SIG-M5 treated with dmso at 0.1 percent for 504 hours (cell line): Measurements from ENCODE around the gene ETNK2.

Source experiments
- DNase-seq: peaks from one replicate; lab custom pipeline; 2025; ENCODE audit not compliant: unreplicated experiment; lab: John Stamatoyannopoulos, UW

Gene ETNK2

GRCh38 chr1:204178487-204179281 is 26.8 kb upstream of the ETNK2 start:
- DNase-seq = no peak

DNA sequence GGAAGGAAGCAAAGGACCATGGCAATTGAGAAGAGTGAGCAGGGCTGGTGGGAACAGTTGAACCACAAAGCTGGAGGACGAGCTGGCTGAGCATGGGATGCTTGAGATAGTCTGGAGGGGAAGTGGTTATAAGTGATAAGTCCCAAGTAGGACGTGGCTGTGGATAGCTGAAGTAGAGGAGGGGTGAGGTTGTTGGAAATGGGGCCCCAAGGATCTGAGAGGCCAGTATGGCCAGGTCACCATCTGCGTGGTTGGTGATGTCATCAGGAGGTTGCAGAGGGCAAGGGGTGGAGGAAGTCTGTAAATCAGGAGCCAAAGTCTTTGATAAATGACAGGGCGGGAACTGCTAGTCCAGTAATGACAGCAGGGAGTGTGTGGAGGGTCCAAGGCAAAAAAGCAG is 25.3 kb upstream of the ETNK2 start:
- DNase-seq = no peak

DNA sequence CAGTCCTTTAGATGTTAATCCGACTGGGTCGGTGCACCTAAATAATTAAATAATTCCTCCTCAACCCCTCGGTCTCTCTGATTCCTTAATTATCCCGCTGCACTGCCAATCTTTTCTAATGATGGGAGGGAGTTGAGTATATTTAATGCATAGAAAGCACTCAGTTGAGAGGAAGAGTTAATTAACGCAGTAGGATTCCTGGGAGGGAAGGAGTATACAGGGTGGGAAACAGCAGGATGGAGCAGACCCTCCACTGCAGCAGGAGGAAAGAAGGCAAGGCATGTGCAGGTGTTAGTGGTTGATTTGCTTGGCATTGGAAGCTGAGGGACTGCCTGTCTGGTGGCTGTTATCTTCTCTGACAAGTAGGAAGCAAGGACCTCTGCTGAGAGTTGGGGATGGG is 24.2 kb upstream of the ETNK2 start:
- no peak for DNase-seq

DNA sequence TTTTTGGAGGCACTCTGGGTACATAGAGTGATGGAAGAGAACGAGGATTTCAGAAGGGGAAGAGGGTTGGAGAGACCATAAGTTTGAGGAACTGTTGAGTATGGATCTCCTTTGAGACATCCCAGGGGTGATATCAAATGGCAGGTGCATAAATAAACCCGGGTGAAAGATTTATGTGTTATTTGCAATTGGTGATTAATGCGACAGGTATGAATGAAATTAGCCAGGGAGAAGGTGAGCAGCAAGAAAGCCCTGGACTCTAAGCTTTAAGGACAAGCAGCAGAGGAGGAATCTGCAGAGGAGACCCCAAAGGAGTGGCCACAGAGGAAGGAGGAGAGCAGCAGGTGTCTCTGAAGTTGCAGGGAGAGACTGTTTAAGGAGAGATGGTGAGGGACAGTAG is 23.1 kb upstream of the ETNK2 start:
- no peak for DNase-seq

- no peak for DNase-seq
These were observed 20.7 kb upstream of the ETNK2 start for GRCh38 chr1:204172404-204173029.

- DNase-seq = peak; percentile 78
These were observed 19.9 kb upstream of the ETNK2 start for GRCh38 chr1:204171751-204172178.

- no peak for DNase-seq
These were observed 18.8 kb upstream of the ETNK2 start for GRCh38 chr1:204170494-204171155.

GRCh38 chr1:204169858-204170257 is 18.0 kb upstream of the ETNK2 start:
- no peak for DNase-seq

DNA sequence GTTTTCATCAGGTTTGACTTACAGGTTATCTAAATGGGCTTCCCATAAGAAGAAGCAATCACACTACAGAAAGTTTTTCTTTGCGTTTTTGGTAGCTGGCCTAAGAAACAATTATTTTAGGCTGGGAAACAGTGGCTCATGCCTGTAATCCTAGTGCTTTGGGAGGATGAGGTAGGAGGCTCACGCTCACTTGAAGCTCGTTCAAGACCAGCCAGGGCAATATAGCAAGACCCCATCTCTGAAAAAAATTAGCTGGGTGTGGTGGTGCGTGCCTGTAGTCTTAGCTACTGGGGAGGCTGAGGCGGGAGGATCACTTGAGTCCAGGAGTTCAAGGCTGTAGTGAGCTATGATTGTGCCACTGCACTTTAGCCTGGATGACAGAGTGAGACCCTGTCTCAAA is 15.9 kb upstream of the ETNK2 start:
- DNase-seq = no peak

DNA sequence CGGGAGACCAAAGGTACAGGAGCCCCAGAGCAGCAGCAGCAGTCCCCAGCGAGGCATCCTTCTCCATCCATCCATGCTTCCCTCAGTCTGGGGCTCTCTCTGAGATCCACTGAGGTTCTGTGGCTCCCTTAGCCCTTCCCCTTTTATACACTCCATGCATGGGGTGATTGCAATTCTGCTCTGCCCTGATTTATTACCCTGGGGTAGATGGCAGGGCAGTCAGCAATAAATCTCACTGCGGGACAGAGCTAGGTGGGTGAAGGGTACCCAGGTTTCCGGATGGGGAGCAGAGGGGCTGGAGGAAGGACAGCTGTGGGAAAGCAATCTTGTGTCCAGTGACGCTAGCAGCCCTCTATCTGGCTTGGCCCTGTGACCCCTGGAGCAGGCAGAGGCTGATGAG is 14.4 kb upstream of the ETNK2 start, which contains the start of gene REN:
REN (minus strand) TSS at position 119 of the 400 bp plus-strand sequence; CDS start at position 75, 44 bp downstream.
- DNase-seq = no peak

- peak; percentile 78 for DNase-seq
These were observed 10.7 kb upstream of the ETNK2 start for GRCh38 chr1:204162494-204163074.

DNA sequence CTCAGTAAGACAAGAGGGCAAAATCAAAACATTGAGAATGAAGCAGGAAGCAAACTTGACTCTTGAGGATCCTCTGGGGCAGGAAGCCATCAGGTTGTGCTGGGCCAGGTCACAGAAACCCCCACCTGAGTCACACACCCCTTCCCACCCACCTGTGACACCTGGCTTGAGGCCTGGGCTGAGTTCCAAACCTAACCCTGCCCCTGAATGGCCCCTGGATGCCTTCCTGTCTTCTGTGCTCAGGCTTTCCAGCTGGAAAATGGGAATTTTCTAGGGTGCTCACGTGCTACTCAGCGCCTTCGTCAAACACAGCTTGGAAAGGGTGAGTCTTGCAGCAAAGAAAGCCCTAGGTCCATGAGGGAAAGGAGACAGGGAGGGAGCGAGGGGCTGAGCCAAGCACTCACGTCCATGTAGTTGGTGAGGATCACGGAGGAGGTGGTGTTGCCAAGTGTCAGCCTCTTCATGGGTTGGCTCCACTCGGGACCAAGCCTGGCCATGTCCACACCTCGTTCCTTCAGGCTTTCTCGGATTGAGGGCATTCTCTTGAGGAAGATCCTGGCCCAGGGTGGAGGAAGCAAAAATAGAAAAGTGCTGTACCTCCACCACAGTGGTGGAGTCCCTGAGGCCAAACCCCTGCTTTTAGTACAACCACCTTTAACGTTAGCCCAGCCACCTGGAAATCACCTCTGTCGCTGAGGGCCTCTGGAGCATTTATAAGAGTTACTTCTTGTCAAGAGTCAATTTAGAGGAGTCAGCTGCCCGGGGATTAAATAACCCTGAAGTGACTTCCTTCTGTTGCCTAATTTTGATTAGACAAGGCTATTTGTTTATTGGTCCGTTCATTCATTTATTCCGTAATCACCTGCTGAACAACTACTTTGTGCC is 10.0 kb upstream of the ETNK2 start:
- DNase-seq = no peak

- DNase-seq = no peak
These were observed 6.1 kb upstream of the ETNK2 start for GRCh38 chr1:204157962-204158361.

GRCh38 chr1:204155881-204156280 is 4.0 kb upstream of the ETNK2 start:
- DNase-seq = no peak

DNA sequence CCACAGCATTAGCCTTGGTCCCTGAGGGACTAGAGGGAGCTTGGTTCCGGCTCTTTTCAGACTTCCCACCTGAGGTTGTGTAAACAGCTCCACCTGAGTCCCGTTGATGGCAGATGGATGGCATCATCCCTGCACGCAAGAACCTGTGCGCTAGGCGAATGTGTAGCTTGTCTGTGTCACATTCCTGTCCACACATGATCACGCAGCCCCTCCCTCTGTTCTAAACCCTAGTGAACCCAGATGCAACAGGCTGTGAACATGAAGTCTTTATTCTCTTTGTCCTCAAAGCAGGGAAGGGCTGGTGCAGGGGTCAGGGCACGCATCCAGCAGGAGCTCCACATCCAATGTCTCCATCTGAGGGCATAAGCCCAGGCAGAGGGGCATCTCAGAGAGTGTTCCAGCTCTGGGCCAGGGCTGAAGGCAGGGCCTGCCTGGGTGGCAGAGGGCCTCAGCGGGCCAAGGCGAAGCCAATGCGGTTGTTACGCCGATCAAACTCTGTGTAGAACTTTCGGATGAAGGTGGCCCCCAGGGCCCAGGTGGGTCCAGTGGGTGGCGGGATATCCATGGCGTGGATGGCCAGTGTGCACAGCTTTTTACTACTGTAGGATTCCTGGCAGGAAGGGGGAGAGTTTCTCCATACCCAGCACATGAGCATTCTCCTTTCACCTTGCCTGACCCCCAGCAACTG is 2.9 kb upstream of the ETNK2 start:
- no peak for DNase-seq

- DNase-seq = no peak
These were observed 1.8 kb upstream of the ETNK2 start for GRCh38 chr1:204153667-204154066.

DNA sequence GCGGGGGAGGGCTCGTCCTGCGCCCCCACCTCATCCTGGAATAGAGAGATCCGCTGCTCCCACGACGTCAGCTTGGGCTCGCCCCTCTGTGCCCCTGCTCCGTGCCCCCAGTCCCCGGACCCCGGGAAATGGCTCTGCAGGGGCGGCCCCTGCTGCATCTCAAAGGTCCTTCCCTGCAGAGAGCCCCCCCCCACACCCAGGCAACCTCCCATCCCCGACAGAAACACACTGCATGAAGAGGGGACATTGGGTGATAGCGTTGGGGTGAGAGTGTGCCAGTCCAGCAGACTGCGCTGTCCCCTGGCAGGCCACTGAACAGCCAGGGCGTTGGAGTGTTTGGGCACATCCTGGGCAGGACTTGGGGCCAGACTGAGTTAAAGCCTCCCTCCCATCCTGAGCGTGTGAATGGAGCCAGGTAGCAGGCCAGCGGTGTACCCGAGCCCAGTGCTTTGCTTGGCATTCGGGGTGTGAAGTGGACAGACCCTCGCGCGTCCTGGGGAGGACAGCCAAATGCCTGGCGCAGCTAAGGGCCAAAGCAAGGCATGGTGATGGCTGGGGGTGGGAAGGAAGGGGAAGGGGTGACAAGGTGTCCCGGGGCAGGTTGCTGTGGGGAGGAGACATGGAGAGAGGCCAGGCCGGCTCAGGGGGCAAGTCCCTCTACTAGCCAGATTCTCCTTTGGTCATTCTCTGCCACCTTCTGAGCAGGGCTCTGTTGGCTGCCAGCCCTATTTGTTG is 633 bp upstream of the ETNK2 start:
- no peak for DNase-seq

DNA sequence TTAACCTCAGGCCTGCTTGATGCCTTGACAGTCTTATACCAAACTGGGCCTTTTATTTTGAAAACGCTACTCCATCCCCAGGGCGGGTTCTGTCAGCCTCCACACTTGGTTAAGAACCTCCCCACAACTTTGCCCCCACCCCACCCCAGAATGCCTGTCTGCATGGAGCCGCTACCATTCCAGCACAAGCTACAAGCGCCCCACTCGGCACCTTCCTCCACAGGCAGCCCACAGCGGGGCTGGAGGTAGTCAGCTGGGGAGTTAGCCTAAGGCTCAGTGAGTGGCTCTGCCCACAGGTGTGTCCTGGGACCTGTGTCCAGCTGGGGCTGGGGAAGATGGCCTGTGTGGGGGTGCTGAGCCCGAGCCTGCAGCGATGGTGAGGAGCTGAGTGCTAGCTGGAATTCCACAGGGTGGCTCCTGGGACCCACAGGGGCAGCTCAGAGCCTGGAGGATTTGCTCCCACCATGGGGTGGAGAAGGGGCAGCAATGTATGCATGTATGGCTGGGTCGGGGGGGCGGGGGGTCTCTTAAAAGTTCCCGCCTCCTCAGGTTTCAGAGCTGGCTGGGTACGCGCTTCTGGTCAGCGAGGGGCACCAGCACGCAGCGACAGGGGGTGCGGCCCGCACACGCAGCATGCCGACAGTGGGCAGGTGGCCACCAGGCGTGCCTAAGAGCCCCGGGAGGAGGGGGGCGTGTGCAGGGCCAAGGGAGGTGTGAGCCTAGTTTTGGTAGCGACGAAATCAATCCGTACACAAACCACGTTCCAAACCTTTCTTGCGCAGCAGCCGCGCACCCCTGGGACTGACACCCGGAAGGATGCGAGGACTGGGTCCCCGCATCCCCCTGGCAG is 917 bp downstream of the ETNK2 start:
- DNase-seq = no peak
